Embryonic facial prominence (tissue), 1 donor: ENCODE results near the gene TMTC4.
A peak's percentile ranks its signal among the peaks of the same experiment; 100 is the strongest.
"Not testable (repeated sequence)": the region's sequence is repeated elsewhere in the genome, so short reads cannot be mapped to it uniquely, and the experiment has no call there.

Experiments used
- DNase-seq: peaks from one replicate; pipeline ENCODE4 v3.0.0-alpha.2; 2016; ENCODE audit errors: extremely low spot score

The TMTC4 gene

GRCh38 chr13:100674572-100674871 lies at the start of gene TMTC4:
TSS of gene TMTC4 (minus strand) at chr13:100674795. CDS start at chr13:100670362, 4,433 bp downstream.
- DNase-seq: no peak

DNA sequence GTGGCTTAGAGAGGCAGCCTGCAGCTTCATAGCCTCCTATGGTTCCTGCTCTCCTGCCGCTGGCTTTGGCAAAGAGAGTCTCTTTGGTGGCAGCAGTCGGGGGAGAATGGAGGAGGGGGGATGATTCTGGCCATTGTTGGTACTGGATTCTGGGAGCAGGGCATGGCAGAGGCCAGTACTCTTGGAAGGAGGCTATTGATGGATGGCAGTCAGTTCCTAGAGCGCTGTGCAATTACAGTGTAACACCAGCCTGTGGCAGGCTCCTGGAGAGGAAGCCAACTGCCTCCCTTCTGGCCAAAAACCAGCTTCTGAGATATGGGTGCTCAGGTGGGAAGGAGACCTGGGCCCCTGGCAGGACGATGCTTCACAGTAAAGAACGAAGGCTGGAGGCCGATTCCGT lies 47.9 kb upstream of the TMTC4 start:
- no peak for DNase-seq

- no peak for DNase-seq
These were observed 47.4 kb upstream of the TMTC4 start for GRCh38 chr13:100721885-100722512.

GRCh38 chr13:100715604-100716003 lies 41.0 kb upstream of the TMTC4 start:
- no peak for DNase-seq

DNA sequence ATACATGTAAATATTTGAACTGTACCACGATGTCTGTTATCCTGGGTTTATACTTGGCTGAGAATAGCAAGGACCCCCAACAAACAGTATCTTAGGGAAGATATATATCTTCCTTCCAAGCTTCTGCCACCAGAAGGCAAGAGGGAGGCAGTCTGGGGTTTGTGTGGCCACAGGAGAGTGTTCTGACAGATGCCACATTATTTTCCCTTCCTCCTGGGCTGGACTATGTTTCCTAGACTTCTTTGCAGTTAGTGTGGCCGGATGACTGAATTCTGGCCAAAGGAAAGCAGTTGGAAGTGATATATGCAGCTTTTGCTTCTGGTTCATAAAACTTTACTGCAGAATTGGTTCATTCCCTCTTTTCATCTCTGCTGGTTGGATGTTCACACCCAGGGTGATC lies 39.9 kb upstream of the TMTC4 start:
- no peak for DNase-seq

DNA sequence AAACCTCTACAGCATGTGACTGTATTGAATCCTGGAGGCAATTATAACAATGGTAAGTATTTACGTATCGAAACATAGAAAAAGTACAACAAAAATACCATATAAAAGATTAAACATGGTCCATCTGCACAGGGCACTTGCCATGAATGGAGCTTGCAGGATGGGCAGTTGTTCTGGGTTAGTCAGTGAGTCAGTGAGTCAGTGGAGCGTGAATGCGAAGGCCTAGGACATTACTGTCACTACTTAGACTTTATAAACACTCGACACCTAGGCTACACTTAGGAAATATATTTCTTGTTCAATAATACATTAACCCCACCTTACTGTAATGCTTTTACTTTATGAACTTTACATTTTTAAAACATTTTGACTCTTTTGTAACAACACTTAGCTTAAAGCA lies 35.6 kb upstream of the TMTC4 start:
- DNase-seq: no peak

DNA sequence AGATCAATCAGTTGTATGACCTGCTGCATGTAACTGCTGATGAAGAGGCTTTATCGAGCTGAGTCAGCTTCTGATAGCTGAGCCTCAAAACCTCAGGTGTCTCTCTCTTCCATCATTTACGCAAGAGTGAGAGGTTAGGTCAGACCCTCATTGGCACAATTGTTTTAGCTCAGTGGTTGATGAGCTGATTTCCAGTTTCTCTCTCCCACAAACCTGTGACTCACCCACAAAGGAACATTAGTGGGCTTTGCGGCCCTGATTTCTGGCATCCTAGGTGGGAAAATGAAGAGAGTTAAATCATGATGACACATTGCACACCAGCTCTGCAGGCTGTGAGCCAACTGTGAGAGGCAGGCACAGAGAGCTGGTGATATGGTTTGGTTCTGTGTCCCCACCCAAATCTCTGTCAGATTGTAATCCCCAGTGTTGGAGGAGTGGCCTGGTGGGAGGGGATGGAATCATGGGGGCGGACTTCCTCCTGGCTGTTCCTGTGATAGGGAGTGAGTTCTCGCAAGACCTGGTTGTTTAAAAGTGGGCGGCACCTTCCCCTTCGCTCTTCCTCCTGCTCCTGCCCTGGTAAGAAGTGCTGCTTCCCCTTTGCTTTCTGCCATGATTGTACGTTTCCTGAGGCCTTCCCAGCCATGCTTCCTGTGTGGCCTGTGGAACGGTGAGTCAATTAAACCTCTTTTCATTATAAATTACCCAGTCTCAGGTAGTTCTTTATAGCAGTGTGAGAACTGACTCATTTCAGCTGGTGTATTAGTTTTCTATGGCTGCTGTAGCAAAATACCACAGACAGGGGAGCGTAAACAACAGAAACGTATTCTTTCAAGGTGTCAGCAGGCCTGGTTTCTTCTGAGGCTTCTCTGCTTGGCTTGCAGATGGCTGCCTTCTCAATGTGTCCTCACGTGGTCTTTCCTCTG lies 33.5 kb upstream of the TMTC4 start:
- DNase-seq: no peak

DNA sequence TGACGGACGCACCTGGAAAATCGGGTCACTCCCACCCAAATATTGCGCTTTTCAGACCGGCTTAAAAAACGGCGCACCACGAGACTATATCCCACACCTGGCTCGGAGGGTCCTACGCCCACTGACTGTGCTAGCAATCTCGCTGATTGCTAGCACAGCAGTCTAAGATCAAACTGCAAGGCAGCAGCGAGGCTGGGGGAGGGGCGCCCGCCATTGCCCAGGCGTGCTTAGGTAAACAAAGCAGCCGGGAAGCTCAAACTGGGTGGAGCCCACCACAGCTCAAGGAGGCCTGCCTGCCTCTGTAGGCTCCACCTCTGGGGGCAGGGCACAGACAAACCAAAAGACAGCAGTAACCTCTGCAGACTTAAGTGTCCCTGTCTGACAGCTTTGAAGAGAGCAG lies 23.7 kb upstream of the TMTC4 start:
- DNase-seq: not testable (repeated sequence)

DNA sequence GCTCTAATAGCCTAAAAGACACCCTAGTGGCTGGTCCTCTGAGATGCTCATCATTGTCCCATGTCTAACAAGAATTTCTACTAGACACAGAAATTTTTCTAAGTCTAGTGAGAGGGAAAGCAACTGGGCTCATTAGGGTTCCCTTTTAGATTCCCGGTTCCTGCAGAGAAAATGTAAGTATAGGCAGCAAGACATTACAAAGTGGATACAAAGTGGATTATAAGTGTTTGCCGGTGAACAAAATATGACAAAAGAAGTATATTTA lies 20.8 kb upstream of the TMTC4 start:
- DNase-seq: no peak

GRCh38 chr13:100694722-100695508 lies 20.3 kb upstream of the TMTC4 start:
- no peak for DNase-seq

GRCh38 chr13:100689191-100689590 lies 14.6 kb upstream of the TMTC4 start:
- DNase-seq: no peak

DNA sequence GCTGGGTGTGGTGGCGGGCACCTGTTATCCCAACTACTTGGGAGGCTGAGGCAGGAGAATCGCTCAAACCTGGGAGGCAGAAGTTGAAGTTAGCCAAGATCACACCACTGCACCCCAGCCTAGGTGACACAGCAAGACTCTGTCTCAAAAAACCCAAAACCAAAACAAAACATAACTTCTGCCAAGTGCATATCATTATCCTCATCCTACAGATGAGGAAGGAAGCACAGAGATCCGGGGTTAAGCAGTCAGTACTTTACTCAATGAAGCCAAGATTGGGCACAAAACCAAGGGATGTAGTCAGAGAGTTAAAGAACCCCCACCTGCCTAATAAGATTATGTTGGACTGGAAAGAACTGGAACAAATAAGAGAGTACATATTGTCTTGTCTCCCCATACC lies 5.5 kb upstream of the TMTC4 start:
- no peak for DNase-seq

DNA sequence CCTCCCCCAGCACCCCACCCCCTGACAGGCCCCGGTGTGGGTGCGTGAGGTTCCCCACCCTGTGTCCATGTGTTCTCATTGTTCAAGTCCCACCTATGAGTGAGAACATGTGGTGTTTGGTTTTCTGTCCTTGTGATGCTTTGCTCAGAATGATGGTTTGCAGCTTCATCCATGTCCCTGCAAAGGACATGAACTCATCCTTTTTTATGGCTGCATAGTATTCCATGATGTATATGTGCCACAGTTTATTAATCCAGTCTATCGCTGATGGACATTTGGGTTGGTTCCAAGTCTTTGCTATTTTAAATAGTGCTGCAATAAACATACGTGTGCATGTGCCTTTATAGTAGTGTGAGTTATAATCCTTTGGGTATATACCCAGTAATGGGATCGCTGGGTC lies 2.5 kb upstream of the TMTC4 start:
- DNase-seq: not testable (repeated sequence)

GRCh38 chr13:100675661-100676129 lies 1.1 kb upstream of the TMTC4 start:
- DNase-seq: no peak

- DNase-seq: peak; percentile 94
These were observed 471 bp upstream of the TMTC4 start for GRCh38 chr13:100674872-100675660.

- DNase-seq: peak; percentile 42
These were observed 653 bp downstream of the TMTC4 start for GRCh38 chr13:100673713-100674571.

- DNase-seq: no peak
These were observed 1.3 kb downstream of the TMTC4 start for GRCh38 chr13:100673376-100673712.

DNA sequence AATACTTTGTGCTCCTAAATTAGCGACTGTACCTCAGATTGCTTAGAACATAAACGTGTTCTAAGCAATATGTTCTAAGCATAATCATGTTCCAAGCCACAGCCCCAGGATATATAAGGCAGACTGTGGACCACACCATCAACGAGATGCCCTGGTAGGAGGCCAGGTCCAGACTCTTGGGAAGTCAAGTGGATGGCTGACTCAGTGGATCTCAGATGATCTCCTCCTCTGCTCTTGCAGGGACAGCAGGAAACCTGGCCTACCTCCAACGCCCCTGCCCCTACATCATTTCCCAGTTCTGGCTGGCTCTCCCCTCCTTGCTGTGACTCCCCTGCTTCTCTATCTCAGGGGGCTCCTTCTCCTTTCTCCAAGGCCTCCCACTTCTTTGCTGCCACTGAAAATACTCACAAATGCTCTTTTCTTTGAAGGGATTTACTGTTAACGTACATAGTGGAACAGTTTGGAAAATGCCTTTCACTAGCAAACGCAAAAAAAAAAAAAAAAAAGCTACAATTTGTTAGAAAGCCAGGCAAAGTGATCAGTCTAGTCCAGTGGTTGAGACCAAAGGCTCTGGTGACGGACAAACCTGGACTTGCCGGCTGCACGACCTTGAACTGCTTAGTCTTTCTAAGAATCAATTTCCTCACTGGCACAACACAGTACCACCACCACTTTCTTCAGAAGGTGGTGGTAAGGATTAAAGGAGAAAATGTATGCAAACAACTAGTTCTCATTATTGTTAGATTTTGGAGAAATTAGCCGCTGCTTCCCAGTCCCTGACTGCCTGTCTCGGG lies 3.0 kb downstream of the TMTC4 start:
- no peak for DNase-seq

DNA sequence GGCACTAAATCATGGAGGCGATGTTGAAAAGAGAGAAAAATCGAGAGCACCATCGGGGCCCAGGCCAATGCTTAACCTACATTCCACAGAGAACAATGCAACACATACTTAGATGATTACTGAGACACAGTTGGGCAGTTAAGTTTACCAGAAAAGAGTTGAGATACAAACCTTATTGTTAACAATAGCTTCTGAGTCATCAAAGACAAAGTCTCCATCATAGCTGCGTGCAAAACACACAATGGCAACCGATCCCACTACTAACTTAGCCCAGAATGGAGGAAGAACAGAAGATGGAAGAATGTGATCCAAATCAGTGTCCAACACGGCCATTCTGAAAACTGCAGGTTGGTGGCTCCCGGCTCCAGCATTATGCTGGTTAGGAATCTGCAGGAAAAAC lies 6.2 kb downstream of the TMTC4 start:
- no peak for DNase-seq

DNA sequence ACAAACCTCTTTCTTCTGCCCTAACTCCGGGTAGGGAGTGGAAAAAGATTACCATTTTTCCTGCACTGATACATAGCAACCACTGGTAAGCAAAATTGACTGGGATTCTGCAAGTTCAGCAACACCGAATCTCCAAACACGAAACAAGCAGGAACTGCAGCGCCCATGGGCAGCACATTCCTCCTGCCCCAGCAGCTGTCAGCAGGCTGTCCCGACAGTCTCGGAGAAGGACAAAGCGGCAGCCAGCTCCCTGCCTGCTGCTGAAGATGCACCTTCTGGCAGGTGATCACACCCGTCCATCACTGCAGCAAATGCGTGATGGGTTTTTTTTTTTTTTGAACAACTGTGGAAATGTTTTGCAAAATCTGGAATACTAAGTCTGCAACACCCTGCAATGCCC lies 6.7 kb downstream of the TMTC4 start:
- DNase-seq: no peak
